Ovary (tissue), 9 donors: ENCODE results near the gene PLPPR4. TPM values are rescaled to one million over a fixed set of nuclear protein-coding genes. Genes with fewer than 3 reads are reported as not detected.
"Not testable (repeated sequence)": the region's sequence is repeated elsewhere in the genome, so short reads cannot be mapped to it uniquely, and the experiment has no call there.

Experiments used
- DNase-seq, 5 donors: peaks; one replicate each; pipeline ENCODE4 v3.0.0-alpha.2; 2019 to 2020
- H3K27ac ChIP-seq, 2 donors: fragments of 200-600 bp; one replicate each; pipeline versions ENCODE4 v1.5.1 to v1.8.0; 2019 to 2022
- H3K27me3 ChIP-seq: fragments of 200-600 bp; one replicate; pipeline ENCODE4 v1.8.0; 2022
- H3K36me3 ChIP-seq: fragments of 200-600 bp; sonication (generic); one replicate; pipeline ENCODE4 v1.5.1; 2019
- H3K4me1 ChIP-seq: one replicate; pipeline ENCODE4 v1.8.1; 2013; ENCODE audit warnings: mild to moderate bottlenecking, moderate library complexity; ENCODE audit not compliant: insufficient read depth
- H3K4me3 ChIP-seq: fragments of 200-600 bp; sonication (generic); one replicate; pipeline ENCODE4 v1.5.1; 2017
- H3K9me3 ChIP-seq, 2 donors: fragments of 200-600 bp in 1 of 2; sonication (generic) in 1 of 2; one replicate each; pipeline versions ENCODE4 v1.5.1 to v1.8.1; 2013 to 2019; ENCODE audit warnings: mild to moderate bottlenecking in 1 of 2, moderate library complexity in 1 of 2
- EP300 ChIP-seq: sonication (generic); formaldehyde crosslinking; IDR thresholded peaks from one replicate; pipeline ENCODE4 v1.6.1; 2017; ENCODE audit warnings: antibody characterized with exemption
- POLR2A ChIP-seq: fragments of 450-650 bp; IDR thresholded peaks from one replicate; pipeline ENCODE4 v1.6.1; 2017; ENCODE audit warnings: antibody characterized with exemption, mild to moderate bottlenecking, moderate library complexity
- WGBS, 3 donors: extraction: QIAGEN DNeasy Blood & Tissue Kit in 1 of 3; methylation state at CpG; one replicate each; pipeline versions ENCODE4 v1.1.5 to v1.1.7; 2013 to 2017; 5-methylcytosine and 5-hydroxymethylcytosine counted together
- intact Hi-C, 4 donors: fragments of 100-400 bp; cut with DNase I; formaldehyde crosslinking; loops; one replicate each; pipeline versions ENCODE4 v1.11.0 to v1.15.1; 2022 to 2023
- polyA plus RNA-seq, 2 donors: library from polyadenylated mRNA; stranded (reverse); fragments of 200-250 nt in 1 of 2; fragments of 350-450 nt in 1 of 2; fragmentation: Illumina TruSeq in 1 of 2; extraction: RNeasy Lipid Tissue Mini Kit (QIAGEN cat#74804) in 1 of 2; gene quantifications; one replicate each; pipeline ENCODE4 v1.2.3, GENCODE V29; 2013 to 2014
- total RNA-seq, 7 donors: library from RNA; depleted of rRNA in 2 of 7; stranded (reverse); fragments of >200 nt in 2 of 7; fragmentation: NEBNext Ultra II Directional in 3 of 7; extraction: Animal tissue kit (Norgen Biotek cat#: 25700) in 3 of 7; gene quantifications; one replicate each; pipeline versions ENCODE4 v1.1.0 to v1.2.4, GENCODE V29; 2016 to 2023
- TF ChIP-seq, protein P1 (sequence below), 3 donors: fragments of 450-650 bp in 2 of 3; fragments of 200-600 bp in 1 of 3; IDR thresholded peaks; one replicate each; pipeline versions ENCODE4 v1.5.1 to v1.8.0; 2016 to 2022; ENCODE audit warnings: antibody characterized with exemption in 3 of 3, mild to moderate bottlenecking in 1 of 3
- donor health status: DM: no; HTN: no; CAD: no; lungs with moderate emphysema.
- donor health status: DM: no; HTN: no; CAD: no.
- donor health status: Bipolar disorder and iron deficiency.
- donor health status: DM: yes; HTN: yes; CAD: no.
- donor health status: DM: no; HTN: no; CAD: no.
- donor health status: DM: yes; HTN: yes; CAD: no.

The PLPPR4 gene
- total and polyA plus RNA-seq, 9 donors: 0.05 to 1.3 (median 0.22) TPM; not detected in 3

DNA sequence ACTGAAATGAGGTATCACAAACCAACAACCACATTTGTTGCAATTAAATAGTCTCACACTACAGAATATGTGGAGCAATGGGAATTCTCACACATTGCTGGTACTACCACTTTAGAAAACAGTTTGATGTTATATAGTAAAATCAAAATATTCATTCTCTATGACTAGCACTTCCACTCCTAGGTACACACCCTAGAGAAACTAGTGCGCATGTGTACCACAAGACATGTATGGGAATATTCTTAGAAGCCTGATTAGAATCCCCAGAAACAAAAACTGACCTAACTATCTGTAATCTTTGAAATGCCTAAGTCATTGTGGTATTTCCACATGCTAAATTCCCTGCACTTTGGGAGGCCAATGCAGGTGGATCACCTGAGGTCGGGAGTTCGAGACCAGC, 18.1 kb upstream of the PLPPR4 start:
- intact Hi-C loops: no loop called here
- TF ChIP-seq POLR2A: no peak
- TF ChIP-seq, protein P1, sequence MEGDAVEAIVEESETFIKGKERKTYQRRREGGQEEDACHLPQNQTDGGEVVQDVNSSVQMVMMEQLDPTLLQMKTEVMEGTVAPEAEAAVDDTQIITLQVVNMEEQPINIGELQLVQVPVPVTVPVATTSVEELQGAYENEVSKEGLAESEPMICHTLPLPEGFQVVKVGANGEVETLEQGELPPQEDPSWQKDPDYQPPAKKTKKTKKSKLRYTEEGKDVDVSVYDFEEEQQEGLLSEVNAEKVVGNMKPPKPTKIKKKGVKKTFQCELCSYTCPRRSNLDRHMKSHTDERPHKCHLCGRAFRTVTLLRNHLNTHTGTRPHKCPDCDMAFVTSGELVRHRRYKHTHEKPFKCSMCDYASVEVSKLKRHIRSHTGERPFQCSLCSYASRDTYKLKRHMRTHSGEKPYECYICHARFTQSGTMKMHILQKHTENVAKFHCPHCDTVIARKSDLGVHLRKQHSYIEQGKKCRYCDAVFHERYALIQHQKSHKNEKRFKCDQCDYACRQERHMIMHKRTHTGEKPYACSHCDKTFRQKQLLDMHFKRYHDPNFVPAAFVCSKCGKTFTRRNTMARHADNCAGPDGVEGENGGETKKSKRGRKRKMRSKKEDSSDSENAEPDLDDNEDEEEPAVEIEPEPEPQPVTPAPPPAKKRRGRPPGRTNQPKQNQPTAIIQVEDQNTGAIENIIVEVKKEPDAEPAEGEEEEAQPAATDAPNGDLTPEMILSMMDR (IDR thresholded peaks at IDR 0.05): no peak
- no peak for TF ChIP-seq EP300
- 91 to 93% (median 92%) methylated on average over 3 of the region's 3 CpGs for WGBS, 3 donors
- no peak for DNase-seq
- Histone ChIP-seq H3K27me3 (no peaks in the 10 kb centered on the region), H3K36me3 (no peaks in the 10 kb centered on the region), H3K4me1 (no peaks in the 10 kb centered on the region), H3K27ac (no peak overlapping the region), H3K9me3 (no peaks in the 10 kb centered on the region), H3K4me3 (no peak overlapping the region)

DNA sequence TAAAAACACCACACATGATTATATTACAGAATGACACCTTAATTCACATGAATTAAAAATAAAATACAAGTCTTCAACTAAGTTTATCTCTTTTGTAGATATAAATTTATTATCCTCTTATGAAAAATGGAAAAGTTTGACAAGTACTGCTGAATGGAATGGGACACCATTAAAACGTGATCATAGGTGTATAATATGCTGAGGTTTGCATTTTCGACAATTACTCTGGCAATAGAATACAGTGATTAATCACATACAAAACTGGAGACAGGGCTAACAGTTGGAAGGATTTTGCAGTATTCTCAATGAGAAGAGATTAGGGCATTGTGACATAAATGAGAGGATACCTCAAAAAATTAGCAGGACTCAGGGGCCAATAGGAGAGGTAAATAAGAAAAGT, 17.1 kb upstream of the PLPPR4 start:
- Histone ChIP-seq H3K4me3 (no peak overlapping the region), H3K27ac (no peak overlapping the region), H3K9me3 (no peaks in the 10 kb centered on the region), H3K36me3 (no peaks in the 10 kb centered on the region), H3K4me1 (no peaks in the 10 kb centered on the region), H3K27me3 (no peaks in the 10 kb centered on the region)
- DNase-seq: no peak
- intact Hi-C loops: no loop called here
- WGBS, 3 donors: 82 to 87% (median 84%) methylated on average over 2 of the region's 2 CpGs
- TF ChIP-seq POLR2A: no peak
- TF ChIP-seq, protein P1 (IDR thresholded peaks at IDR 0.05): no peak
- TF ChIP-seq EP300: no peak

DNA sequence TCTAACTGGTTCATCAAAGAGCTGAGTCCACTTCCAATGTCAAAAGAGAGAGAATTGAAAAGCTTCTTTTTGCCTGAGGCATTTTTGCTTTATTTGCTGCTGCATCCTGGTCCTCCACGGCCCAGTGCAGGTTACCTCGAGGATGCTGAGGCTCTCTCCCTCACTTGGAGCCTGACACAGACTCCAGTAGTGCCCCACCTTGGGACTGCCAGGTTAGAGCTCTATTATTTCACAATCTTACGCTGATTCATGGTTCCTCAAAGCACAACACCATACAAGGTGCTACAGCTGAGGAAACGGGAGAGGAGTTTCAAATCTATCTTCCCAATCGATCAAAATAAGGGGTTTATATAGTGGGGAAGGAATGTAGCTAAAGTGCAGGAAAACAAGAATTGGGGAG, 13.6 kb upstream of the PLPPR4 start:
- intact Hi-C loops: no loop called here
- TF ChIP-seq, protein P1 (IDR thresholded peaks at IDR 0.05): no peak
- TF ChIP-seq EP300: no peak
- TF ChIP-seq POLR2A: no peak
- H3K27me3 ChIP-seq: no peaks in the 10 kb centered on the region
- no peak overlapping the region for H3K27ac ChIP-seq
- H3K9me3 ChIP-seq: no peaks in the 10 kb centered on the region
- no peaks in the 10 kb centered on the region for H3K36me3 ChIP-seq
- no peaks in the 10 kb centered on the region for H3K4me1 ChIP-seq
- H3K4me3 ChIP-seq: no peak overlapping the region
- no peak for DNase-seq
- WGBS, 3 donors: 85 to 86% (median 85%) methylated on average over 5 of the region's 5 CpGs

DNA sequence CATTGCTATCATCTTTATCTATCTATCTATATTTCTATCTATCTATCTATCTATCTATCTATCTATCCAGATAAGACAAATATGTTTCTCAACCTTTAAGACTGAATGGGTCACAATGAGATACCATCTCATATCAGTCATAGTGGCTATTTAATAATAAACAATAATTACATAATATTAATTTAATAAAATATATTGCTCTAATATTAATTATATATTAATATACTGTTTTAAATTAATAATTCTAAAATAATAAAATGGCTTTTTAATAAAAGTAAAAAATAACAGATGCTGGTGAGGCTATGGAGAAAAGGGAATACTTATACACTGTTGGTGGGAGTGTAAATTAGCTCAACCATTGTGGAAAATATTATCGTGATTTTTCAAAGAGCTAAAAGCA, 13.0 kb upstream of the PLPPR4 start:
- Histone ChIP-seq H3K4me1 (no peaks in the 10 kb centered on the region), H3K4me3 (no peak overlapping the region), H3K9me3 (no peaks in the 10 kb centered on the region), H3K27me3 (no peaks in the 10 kb centered on the region), H3K27ac (no peak overlapping the region), H3K36me3 (no peaks in the 10 kb centered on the region)
- no peak for DNase-seq
- intact Hi-C loops: no loop called here
- 91 to 96% (median 93%) methylated on average over 1 of the region's 1 CpG for WGBS, 3 donors
- TF ChIP-seq EP300: no peak
- TF ChIP-seq, protein P1 (IDR thresholded peaks at IDR 0.05): no peak
- no peak for TF ChIP-seq POLR2A

DNA sequence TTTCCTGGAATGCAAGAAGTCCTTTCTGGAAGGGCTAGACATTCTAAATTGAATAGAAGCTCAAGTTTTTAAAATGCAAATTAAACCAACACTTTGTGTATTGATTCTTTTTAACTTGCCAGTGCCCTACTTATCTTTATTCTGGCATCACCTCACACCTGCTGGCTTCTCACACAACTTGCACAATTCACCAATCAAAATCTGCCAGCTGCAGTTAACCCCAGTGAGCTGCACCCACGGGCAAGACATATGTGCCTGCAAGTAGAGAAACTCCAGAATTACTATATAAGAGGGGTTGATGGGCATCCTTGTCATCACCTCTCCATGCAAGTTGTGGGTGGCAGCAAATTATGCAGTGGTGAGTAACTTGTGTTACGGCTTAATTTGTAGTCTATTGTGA, 11.7 kb upstream of the PLPPR4 start:
- H3K4me1 ChIP-seq: no peaks in the 10 kb centered on the region
- intact Hi-C loops: no loop called here
- no peak overlapping the region for H3K4me3 ChIP-seq
- no peak for DNase-seq
- H3K9me3 ChIP-seq: no peaks in the 10 kb centered on the region
- WGBS, 3 donors: 66 to 73% (median 70%) methylated on average over 2 of the region's 2 CpGs
- no peaks in the 10 kb centered on the region for H3K36me3 ChIP-seq
- TF ChIP-seq, protein P1 (IDR thresholded peaks at IDR 0.05): no peak
- TF ChIP-seq EP300: no peak
- H3K27me3 ChIP-seq: no peaks in the 10 kb centered on the region
- H3K27ac ChIP-seq: no peak overlapping the region

DNA sequence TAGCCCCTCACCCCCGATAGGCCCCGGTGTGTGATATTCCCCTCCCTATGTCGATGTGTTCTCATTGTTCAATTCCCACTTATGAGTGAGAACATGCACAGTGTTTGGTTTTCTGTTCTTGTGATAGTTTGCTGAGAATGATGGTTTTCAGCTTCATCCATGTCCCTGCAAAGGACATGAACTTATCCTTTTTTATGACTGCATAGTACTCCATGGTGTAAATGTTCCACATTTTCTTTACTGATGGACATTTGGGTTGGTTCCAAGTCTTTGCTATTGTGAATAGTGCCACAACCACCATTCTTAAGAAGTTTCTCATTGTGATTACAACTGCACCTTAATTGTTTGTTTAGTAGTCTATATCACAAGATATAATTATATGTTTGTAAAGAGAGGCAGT, 3.9 kb upstream of the PLPPR4 start:
- H3K27ac ChIP-seq, H3K36me3 ChIP-seq, H3K4me1 ChIP-seq, H3K4me3 ChIP-seq, H3K9me3 ChIP-seq, intact Hi-C loops, DNase-seq, H3K27me3 ChIP-seq: not testable (repeated sequence)
- 96 to 99% (median 96%) methylated on average over 3 of the region's 3 CpGs for WGBS, 3 donors
